ENCODE data around the gene NFAT5.
"Not testable (repeated sequence)": the region's sequence is repeated elsewhere in the genome, so short reads cannot be mapped to it uniquely, and the experiment has no call there.

NFAT5 gene, protein sequence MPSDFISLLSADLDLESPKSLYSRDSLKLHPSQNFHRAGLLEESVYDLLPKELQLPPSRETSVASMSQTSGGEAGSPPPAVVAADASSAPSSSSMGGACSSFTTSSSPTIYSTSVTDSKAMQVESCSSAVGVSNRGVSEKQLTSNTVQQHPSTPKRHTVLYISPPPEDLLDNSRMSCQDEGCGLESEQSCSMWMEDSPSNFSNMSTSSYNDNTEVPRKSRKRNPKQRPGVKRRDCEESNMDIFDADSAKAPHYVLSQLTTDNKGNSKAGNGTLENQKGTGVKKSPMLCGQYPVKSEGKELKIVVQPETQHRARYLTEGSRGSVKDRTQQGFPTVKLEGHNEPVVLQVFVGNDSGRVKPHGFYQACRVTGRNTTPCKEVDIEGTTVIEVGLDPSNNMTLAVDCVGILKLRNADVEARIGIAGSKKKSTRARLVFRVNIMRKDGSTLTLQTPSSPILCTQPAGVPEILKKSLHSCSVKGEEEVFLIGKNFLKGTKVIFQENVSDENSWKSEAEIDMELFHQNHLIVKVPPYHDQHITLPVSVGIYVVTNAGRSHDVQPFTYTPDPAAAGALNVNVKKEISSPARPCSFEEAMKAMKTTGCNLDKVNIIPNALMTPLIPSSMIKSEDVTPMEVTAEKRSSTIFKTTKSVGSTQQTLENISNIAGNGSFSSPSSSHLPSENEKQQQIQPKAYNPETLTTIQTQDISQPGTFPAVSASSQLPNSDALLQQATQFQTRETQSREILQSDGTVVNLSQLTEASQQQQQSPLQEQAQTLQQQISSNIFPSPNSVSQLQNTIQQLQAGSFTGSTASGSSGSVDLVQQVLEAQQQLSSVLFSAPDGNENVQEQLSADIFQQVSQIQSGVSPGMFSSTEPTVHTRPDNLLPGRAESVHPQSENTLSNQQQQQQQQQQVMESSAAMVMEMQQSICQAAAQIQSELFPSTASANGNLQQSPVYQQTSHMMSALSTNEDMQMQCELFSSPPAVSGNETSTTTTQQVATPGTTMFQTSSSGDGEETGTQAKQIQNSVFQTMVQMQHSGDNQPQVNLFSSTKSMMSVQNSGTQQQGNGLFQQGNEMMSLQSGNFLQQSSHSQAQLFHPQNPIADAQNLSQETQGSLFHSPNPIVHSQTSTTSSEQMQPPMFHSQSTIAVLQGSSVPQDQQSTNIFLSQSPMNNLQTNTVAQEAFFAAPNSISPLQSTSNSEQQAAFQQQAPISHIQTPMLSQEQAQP (N-terminal part only)

DNA sequence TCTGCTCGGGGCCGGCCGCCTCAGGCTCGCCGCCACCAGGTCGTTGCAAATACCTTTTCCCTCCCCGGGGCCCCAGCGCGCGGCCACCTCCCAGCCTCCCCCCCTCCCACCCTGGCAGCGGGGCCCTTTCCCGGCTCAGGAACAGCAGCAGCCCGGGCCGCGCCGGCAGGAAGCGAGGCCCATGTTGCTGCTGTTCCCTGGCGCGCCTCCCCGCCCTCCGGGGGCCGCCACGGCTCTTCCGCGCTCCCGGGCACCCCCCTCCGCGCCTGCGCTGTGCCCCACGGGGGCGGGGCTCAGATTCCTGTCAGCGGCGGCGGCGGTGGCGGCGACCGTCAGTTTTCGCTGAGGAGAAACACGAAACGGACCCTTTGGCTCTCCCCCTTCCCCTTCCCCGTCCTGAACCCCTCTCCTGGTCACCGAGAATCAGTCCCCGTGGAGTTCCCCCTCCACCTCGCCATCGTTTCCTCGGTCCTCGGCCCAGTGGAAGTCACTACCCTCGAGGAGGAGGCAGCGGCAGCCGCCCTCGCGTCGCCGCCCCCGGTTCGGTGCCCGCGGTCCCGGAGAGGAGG, at the start of gene NFAT5:
Gene NFAT5 (plus strand): TSS at position 296 of the 569 bp plus-strand sequence. CDS start 336 bp downstream, outside the sequence.
- peak; percentile 90 for DNase-seq (ENCODE audit: low read depth in 1 of 2, low spot score in 1 of 2)

DNA sequence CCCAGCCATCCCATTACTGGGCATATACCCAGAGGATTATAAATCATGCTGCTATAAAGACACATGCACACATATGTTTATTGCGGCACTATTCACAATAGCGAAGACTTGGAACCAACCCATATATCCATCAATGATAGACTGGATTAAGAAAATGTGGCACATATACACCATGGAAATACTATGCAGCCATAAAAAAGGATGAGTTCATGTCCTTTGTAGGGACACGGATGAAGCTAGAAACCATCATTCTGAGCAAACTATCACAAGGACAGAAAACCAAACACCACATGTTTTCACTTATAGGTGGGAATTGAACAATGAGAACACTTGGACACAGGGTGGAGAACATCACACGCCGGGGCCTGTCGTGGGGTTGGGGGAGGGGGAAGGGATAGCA, 47.9 kb upstream of the NFAT5 start:
- not testable (repeated sequence) for DNase-seq (ENCODE audit: low read depth in 1 of 2, low spot score in 1 of 2)

DNA sequence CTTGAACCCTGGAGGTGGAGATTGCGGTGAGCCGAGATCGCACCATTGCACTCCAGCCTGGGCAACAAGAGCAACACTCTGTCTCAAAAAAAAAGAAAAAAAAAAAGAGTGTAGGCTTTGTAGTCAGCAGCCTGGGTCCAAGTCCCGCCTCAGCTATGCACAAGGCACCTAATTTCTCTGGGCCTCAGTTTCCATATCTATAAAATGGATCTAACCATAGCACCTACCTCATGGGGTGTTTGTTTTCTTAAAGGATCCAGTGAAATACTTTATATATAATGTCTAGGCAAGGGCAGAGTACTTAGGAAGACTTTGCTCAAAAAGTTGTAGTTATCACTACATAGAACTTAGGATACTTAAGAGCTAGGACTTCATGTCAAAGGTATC, 45.4 kb upstream of the NFAT5 start:
- DNase-seq (ENCODE audit: low read depth in 1 of 2, low spot score in 1 of 2), result no peak

DNA sequence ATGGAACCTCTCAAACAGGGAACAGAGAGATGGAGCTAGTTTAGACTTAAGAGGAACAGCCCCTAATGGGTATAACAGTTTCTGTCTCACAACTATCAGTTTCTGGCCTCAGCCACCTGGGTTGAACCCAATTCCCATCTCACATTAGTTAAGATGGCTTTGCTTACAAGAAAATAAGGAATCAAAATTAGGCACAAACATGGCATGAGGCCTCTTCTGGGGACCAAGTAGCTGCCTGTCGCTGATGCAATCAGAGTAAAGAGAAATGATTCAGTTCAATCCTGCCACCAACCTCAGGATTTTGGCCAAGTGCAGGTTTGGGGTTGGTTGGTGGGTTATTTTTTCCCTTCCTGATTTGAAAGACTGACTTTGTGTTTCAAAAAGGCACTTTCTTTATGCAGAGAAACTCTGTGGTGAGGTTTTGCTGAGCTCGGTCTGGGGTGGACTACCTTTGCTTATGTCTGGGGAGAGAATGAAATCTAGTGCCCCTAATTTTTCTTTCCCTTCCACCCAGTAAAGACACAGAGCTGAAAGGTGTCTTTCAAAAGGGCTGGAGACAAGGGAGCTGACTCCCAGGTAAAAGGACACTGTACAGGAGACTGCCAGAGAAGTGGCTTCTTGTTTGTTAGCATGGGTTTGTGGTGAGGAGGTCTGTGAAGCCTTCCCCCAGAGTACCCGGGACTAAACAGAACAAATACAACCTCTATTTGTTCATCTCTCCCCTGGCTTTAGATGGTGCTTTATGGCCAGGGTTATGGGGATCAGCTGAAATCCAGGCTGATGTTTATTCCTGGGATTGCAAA, 44.8 kb upstream of the NFAT5 start:
- DNase-seq (ENCODE audit: low read depth in 1 of 2, low spot score in 1 of 2), result no peak

DNA sequence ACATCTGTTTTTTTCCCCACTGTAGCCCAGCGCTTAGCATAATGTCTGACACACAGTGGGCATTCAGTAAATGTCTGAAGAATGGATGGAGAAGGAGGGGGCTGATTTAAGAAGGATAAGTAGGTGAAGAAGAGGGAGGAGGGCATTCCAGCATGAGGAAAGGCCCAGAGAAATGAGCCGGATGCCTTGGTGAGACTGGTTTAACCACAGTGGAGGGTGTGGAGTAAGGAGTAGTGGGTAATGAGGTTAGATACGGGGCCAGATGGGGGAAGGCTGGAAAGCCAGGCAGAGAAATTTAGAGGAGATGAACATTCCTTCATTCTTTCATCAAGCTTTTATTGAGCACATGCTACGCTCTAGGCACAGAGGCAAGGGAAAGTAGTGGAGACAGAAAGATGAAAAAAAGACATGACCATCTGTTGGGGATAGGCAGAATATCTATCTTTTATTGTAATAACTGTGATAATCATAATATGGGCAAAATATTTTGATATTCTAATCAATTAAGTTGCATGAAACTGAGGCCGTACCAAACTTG, 43.7 kb upstream of the NFAT5 start:
- DNase-seq (ENCODE audit: low read depth in 1 of 2, low spot score in 1 of 2), result no peak

DNA sequence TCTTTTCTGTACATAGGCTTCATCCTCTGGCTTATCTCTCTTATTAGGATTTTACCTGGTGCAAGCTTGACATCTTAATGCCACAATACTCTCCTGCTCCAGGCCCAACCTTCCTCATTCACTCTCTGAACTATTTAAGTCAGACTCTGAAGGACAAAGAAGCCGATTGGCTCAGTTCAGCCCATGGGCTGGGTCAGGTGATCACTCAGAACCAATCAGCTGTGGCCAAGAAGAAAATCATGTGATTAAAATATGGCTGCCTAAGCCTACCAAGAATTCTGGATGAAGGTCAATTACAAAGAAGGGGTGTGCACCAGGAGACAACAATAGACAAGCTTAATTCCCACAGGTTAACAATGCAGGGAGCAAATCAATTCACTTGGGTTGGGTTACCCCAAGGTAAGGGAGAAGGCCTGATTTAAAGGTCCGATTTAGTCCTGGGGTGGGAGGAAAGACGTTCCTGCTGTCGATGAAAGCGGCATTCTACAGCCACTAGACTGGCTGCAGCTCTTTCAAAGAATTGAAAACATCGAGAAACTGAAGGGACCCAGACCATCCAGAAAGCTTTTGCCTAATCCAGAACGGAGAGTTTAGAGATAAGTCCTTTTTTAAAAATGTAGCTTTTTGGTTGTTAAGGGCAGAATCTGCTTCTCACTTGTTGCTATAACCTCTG, 42.9 kb upstream of the NFAT5 start:
- DNase-seq (ENCODE audit: low read depth in 1 of 2, low spot score in 1 of 2), result no peak

DNA sequence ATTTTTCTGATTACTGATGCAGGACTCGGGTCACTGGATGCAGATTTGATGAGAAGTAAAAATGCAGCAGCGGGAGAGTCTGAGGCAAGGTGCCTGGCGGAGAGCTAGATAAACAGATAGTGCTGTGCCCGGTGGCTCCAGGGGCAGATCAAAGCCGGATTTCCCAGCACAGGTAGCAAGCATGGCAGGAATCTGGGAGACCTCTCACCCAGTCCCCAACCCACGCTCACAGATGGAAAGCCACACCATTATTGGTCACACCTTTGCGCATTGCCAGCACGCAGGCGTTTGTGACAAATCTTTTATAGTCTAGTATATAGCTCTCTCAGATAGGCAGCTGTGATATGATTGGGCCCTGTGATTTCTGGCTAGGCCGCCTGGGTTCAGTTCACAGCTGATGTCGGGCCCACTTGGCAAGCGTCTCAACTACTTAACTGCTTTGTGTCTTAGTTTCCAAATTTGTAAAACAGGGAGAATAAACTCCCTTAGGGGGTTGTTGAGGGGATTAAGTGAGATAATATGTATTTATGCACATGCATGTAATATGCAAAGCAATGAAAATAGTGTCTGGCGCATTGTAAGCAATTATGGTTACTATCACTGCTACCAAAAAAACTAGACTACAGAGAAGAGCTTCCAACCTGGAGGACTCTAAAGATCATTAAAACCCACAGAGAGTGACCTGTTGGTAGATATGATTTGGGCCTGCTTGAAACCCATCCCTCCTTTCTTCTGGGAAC, 42.0 kb upstream of the NFAT5 start:
- DNase-seq (ENCODE audit: low read depth in 1 of 2, low spot score in 1 of 2), result no peak

DNA sequence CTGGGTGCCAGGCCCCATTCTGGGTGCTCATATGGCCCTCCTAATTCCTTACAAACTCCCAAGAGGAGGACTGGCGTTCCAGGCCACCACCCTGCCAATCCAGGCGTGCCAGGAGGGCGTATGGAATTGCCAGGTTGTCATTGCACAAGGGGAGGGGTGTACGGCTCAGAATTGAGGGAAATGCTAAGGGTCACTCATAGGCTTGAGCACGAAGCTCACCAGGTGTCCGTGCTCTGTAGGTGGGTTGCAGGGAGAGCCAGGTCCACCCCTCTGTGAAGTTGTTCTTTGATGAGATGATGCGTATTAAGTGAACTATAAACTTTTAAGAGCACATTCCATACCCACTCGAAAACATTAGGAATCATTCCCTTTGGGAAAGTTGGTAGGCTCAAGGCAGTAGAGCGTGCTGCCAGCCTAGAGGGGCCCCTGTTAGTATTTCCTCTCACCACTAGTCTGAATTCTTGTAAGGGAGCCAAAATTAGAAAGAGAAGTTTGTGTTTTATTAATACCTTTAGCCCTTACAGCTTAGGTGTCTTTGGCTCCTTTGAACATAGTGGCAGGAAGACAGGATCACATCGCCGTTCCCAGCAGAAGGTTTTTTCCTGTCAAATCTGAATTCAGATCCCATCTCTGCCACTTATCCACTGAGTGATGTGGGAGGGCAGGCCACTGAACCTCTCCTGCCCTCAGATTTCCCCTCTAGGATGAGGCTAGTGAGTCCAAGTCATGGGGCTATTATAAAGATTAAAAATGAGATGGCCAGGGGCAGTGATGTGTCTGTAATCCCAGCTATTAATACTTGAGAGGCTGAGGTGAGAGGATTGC, 38.7 kb upstream of the NFAT5 start:
- no peak for DNase-seq (ENCODE audit: low read depth in 1 of 2, low spot score in 1 of 2)

DNA sequence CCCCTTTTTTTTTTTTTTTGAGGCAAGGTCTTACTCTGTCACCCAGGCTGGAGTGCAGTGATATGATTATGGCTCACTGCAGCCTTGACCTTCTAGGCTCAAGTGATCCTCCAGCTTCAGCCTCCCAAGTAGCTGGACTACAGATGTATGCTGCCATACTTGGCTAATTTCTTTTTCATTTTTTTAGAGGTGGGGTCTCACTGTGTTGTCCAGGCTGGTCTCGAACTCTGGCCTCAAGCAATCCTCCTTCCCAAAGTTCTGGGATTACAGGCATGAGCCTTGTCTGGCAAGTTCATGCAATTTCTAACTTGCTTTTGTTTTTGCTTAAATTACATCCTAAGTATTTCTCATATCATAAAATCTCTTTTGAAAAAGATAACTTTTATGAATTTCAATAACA, 33.8 kb upstream of the NFAT5 start:
- DNase-seq (ENCODE audit: low read depth in 1 of 2, low spot score in 1 of 2), result no peak

DNA sequence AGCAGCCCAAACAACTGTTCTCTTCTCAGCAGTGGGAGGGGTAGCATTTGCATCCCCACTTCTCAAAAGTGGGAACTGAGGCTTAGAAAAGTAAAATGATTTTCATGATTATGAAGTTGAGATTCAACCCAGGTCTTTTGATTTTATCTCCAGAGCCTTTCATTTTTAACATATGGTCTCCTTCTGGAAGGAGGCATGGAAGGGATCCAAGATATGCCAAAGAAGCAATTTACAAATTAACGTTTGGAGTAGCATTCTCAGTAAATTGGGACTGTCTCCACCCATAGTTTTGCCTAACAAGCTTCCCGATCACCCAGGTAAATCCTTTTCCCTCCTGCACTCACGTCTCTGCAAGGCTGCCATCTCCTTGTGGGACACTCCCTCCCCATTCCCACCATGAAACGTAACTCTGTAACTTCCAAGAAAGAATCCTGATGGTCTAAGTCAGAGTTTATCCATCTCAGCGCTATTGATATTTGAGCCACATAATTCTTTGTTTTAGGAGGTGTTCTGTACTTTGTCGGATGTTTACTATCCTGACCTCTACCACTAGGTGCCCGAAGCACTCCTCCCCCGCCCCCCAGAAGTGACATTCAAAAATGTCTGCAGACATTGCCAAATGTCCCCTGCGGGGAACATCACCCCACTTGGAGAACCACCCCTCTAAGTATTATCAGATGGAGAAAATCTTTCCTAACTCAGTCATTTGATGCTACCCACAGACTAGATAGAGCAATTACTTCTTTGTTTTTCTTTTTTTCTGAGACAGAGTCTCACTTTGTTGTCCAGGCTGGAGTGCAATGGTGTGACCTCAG, 32.9 kb upstream of the NFAT5 start:
- DNase-seq (ENCODE audit: low read depth in 1 of 2, low spot score in 1 of 2), result no peak

DNA sequence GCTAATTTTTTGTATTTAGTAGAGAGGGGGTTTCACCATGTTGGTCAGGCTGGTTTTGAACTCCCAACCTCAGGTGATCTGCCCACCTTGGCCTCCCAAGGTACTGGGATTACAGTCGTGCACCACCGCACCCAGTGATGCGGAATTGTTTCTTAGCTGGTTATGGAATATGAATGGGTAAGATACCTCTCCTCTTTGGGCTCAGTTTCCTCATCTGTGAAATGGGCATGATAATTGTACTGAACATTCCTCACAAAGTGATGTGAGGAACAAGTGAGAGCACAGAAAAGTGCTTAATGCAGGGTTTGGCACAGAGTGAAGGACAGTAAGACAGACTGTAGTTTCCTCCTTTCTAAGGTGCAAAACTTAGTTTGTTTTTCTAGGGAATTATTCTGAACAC, 31.0 kb upstream of the NFAT5 start:
- no peak for DNase-seq (ENCODE audit: low read depth in 1 of 2, low spot score in 1 of 2)

DNA sequence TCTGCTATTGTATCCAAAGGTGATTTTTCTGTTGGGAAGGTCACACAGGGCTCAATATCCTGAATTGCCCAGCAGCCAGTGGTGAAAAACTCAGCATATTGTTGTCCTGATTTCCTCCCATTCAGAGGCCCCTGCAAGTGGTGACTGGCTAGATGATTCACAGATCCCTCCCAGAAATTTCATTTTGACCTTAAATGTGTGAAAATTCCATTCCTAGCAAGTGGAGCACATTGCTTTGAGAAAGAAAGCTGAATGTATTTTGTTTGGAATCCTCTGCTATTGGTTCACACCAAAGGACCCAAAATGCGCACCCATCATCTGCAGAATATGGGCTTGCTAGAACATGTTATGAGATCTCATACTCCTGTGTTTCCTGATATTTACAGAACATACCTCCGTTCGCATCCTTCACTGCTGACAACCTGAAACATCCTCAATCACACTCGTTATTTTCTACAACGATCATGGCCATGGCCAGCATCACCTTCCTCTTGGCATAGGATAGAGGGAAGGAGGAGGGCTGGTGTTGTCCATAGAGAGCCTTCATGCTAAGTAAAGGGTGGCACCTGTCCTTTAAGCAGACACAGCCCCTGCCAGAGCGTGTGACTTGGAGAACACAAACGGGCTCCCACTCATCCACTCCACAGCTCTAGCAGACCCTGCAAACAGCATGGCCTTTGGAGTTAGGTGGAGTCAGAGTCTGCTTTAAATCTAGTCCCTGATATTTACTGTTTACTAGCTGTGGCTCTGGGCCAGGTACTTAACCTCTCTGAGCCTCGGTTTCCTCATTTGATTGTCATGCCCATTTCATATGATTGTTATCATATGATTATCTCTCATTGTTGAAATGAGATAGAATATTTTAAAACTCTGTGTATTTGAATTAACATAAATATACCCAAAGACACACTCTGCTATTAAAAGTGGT, 30.4 kb upstream of the NFAT5 start:
- DNase-seq (ENCODE audit: low read depth in 1 of 2, low spot score in 1 of 2), result no peak

DNA sequence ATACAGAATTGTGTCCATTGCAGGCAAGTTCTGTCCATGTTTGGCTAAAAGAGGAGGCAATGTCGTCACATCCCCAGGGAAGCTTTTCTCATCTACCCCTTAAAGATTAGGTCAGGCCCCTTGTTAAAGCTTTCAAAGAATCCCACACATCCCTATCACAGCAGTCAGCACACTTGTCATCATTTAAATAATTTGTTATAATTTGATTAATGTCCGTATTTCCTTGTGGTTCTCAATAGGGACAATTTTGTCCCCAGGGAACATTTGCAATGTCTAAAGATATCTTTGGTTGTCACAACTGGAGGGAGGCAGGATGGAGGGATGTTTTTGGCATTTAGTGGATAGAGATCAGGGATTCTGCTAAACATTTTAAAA, 28.1 kb upstream of the NFAT5 start:
- no peak for DNase-seq (ENCODE audit: low read depth in 1 of 2, low spot score in 1 of 2)

DNA sequence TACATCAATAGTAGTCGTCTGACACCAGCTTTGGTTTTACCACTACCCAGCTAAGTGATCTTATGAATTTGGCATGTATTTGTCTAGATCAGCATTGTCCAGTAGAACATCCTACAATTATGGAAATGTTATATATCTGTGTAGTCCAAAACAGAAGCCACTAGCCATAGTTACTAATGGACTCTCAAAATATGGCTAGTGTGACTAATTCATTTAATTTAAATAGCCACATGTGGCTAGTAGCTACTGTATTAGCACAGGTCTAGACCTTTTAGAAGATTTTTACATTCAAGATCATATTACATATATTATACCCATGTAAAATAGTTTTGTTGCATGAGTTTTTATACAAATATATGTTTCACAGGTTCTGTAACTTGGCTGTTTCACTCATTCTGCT, 27.0 kb upstream of the NFAT5 start:
- no peak for DNase-seq (ENCODE audit: low read depth in 1 of 2, low spot score in 1 of 2)

DNA sequence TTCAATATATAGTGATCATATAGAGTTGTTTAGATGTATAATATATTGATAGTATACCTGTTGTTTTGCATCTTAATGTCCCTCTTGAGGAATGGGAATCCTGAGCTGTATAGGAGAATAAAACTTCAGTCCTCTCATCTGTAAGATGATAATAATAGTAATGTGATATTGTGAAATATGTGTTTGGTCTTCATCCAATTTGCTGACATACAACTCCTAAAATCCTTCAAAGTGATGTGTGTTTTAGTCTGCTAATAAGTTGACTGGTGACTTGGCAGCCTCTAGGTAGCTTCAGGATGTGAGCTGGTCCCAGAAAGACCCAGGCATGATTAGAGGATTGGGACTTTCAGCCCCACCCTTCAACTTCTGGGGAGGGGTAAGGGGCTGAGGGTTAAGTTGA, 22.8 kb upstream of the NFAT5 start:
- DNase-seq (ENCODE audit: low read depth in 1 of 2, low spot score in 1 of 2), result no peak

DNA sequence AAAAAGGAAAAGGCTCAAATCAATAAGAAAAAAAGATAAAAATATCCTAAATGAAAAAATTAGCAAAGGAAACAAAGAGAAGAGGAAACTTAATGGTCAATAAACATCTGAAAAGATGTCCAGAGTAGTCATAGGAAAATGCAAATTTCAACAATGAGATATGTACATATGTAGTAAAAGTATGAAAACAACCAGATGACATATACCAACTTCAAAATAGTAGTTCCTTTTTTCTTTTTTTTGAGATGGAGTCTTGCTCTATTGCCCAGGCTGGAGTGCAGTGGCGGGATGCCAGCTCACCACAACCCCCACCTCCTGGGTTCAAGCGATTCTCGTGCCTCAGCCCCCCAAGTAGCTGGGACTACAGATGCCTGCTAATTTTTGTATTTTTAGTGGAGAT, 21.7 kb upstream of the NFAT5 start:
- no peak for DNase-seq (ENCODE audit: low read depth in 1 of 2, low spot score in 1 of 2)

Measured in stimulated activated CD4-positive, alpha-beta T cell treated with anti-CD3 and anti-CD28 coated beads, Interleukin-15, amount 100 ng/mL, for 1 hour (primary cell).